ACHN (cell line): ENCODE data around the gene UBE3D.

Experiments
- DNase-seq: peaks from one replicate; pipeline ENCODE4 v3.0.0-alpha.2; 2015
- in situ Hi-C: cut with HindIII; loops from 2 replicates; pipeline ENCODE4 v1.10.0; 2017; ENCODE audit warnings: low sequenced_read_pairs, low pct_ligation_motif_present, low pct_unique_long_range_greater_than_20kb

UBE3D gene

DNA sequence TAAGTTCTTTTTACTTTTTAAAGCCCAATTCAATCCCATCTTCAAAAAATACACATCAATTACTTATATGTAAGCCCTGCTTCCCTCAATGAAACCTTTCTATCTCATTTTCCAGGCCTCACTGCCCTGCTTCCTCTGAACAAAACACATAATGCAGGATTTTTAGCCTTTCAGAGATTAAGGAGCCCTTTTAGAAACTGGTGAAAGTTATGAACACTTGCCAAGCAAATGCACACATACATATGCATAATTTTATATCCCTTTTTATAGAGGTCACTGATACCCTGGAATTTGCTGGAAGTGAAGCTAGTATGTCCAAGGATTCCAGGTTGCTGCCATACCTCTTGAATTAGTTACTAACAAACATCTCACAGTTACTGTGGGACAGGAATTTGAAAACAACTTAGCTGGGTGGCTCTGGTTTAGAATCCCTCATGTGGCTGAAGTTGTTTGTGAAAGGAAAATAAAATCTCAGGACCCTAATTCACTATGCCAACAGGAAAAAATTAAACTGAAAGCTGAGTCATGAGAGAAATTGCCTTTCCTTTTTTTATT lies 75.8 kb downstream of the UBE3D start:
- in situ Hi-C loops = no loop called here
- DNase-seq = no peak

DNA sequence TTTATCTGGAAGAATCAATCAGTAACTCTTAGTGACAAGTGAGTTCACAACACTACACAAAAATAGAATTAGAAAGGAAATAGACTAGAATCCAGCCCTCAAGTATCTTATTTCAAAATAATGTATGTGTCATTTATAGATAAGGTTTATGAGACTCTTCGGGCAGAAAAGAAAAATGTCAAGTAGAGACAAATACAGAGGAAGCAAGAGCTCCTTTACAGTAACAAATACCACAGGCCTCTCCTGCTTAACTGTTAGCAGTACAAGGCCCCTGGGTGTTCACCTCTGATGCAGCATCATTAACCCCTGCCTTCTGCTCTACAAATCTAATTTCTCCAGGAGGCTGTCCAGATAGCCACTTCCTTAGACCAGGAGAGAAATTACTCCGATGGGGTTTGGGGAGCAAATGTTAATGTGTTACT lies 76.7 kb downstream of the UBE3D start:
- DNase-seq = no peak
- in situ Hi-C loops = no loop called here

- no peak for DNase-seq
- in situ Hi-C loops = no loop called here
Measured at GRCh38 chr6:82987951-82988350, 77.7 kb downstream of the UBE3D start.

DNA sequence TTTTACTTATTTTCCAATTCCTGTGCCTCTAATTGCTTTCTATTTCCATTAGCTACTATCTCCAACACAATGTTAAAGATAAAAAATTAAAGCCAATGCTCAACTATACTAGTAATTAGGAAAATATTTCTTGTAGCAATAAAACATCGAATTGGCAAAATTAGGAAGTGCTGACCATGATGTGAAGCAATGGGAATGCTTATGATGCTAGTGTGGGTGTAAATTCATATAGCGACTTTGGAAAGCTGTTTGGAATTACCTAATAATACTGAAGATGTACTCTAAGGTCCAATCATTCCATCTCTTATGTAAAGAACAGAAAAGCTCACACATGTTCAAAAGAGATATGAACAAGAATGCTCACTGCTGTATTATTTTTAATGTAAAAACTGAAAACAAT lies 78.2 kb downstream of the UBE3D start:
- in situ Hi-C loops = no loop called here
- DNase-seq = no peak

DNA sequence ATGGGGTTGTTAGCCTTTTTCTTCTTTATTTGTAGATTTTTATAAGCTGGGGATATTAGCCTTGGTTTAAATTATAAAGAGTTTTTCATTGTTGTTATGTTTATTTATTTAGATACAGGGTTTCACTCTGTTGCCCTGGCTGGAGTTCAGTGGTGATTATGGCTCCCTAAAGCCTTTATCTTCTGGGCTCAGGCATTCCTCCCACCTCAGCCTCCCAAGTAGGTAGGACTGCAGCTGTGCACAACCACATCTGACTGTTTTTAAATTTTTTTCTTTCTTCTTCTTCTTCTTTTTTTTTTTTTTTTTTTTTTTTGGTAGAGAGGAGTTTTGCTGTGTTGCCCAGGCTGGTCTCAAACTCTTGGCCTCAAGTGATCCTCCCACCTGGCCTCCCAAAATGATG lies 80.9 kb downstream of the UBE3D start:
- in situ Hi-C loops = no loop called here

GRCh38 chr6:82980086-82980485 lies 85.6 kb downstream of the UBE3D start:
- no peak for DNase-seq
- in situ Hi-C loops = no loop called here

More for the DNA sequence above, 80.9 kb downstream of the UBE3D start:
- DNase-seq = no peak

DNA sequence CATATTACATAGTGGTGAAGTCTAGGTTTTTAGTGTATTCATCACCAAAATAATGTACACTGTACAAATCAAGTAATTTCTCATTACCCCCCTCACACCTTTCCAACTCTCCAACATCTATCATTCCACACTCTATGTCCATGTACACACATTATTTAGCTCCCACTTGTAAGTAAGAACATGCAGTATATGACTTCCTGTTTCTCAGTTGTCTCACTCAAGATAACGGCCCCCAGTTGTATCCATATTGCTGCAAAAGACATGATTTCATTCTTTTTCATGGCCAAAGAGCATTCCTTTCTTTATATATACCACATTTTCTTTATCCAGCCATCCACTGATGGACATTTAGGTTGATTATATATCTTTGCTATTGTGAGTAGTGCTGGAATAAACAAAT lies 86.0 kb downstream of the UBE3D start:
- in situ Hi-C loops = no loop called here
- no peak for DNase-seq

DNA sequence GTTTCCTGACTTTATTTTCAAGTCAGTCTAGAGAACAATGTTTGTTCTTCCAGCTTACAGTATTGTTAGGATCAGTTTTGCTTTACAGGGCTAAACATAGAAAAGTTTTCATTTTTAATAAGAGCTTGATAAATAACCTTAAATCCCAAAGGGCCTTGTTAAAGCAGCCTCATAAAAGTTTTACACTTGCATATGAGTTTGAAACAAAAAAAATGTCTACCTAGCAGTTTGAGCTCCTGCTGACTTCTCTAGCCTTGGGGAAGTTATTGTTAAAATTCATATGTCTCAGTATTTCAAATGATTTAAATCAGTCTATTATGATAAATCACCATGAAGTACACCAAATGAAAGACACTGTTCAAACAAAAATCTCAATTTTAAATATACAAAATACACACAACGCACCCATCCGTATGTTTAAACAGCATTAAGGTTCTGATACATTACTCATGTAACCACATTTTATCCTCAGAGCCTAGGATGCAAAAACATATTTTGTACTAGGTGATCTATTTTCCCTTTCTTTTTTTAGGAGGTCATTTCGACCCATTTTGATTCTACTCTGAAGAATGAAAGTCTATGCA lies 87.2 kb downstream of the UBE3D start:
- DNase-seq = no peak
- in situ Hi-C loops = no loop called here

DNA sequence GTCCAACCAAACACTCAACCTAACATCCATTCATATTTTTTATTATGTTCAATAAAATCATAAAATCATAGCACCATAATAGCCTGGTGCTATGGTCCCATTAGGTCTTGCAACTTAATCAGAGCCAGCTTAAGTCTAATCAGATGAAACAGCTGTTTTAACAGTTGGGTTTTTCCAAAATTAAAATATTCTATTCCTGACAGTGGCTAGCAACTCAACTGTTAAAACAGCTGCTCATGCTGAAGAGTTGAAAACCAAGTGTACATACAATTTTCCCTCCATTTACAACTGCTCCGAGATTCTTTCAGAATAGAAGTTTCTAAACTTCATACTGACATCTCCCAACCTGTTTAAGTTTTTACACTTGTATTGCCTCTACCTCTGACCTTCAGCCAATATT lies 89.5 kb downstream of the UBE3D start:
- DNase-seq = no peak
- in situ Hi-C loops = no loop called here

- no peak for DNase-seq
Measured at GRCh38 chr6:82971877-82972460, 93.7 kb downstream of the UBE3D start.

GRCh38 chr6:82970839-82971238 lies 94.8 kb downstream of the UBE3D start:
- in situ Hi-C loops = no loop called here
- no peak for DNase-seq

More at GRCh38 chr6:82971877-82972460, 93.7 kb downstream of the UBE3D start:
- in situ Hi-C loops = no loop called here

GRCh38 chr6:82968708-82969107 lies 96.9 kb downstream of the UBE3D start:
- in situ Hi-C loops = no loop called here
- no peak for DNase-seq

- in situ Hi-C loops = no loop called here
- DNase-seq = no peak
Measured at GRCh38 chr6:82963191-82963925, 102.3 kb downstream of the UBE3D start.

- in situ Hi-C loops = no loop called here
- peak; percentile 23 for DNase-seq
Measured at GRCh38 chr6:82959385-82959941, 106.2 kb downstream of the UBE3D start.

- in situ Hi-C loops = no loop called here
Measured at GRCh38 chr6:82958551-82958950, 107.1 kb downstream of the UBE3D start.

GRCh38 chr6:82957868-82958245 lies 107.8 kb downstream of the UBE3D start:
- DNase-seq = no peak
- in situ Hi-C loops = no loop called here

More at GRCh38 chr6:82958551-82958950, 107.1 kb downstream of the UBE3D start:
- DNase-seq = no peak

- DNase-seq = no peak
- in situ Hi-C loops = no loop called here
Measured at GRCh38 chr6:82957171-82957867, 108.3 kb downstream of the UBE3D start.

DNA sequence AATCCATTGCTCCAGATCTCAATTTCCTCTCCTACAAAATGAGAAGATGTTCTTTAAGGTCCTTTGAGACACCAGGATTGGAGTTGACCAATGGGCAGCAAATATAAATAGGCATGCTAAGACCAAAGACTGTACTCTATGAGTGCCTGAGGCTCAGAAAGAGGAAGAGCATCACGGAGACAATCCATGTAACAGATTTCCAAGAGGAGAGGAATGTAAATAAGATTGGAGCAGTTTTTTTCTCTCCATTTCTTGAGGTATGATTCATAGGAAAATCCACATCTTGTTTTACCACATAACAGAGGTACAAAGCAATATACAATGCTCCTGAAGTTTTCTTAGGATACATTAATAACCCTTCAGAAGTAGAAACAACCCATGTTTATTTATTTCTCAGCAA lies 109.8 kb downstream of the UBE3D start:
- DNase-seq = peak; percentile 11
- in situ Hi-C loops = no loop called here
